Neural cell (in vitro differentiated cells): ENCODE results near the gene SLC39A3.

ENCODE experiments used
- CTCF ChIP-seq: fragments of 450-650 bp; IDR thresholded peaks from 2 replicates; pipeline ENCODE4 v1.5.1; 2014; ENCODE audit warnings: antibody characterized with exemption, mild to moderate bottlenecking, moderate library complexity; ENCODE audit not compliant: poor library complexity, severe bottlenecking
- EP300 ChIP-seq: fragments of 450-650 bp; conservative IDR thresholded peaks from 2 replicates; pipeline ENCODE4 v1.6.1; 2014; ENCODE audit warnings: antibody characterized with exemption, mild to moderate bottlenecking, moderate library complexity; ENCODE audit not compliant: poor library complexity, severe bottlenecking
- EZH2 ChIP-seq: fragments of 200-600, 300-800 bp; shearing (Covaris generic), sonication (generic); IDR thresholded peaks from 2 replicates; pipeline ENCODE4 v1.6.1; 2014; ENCODE audit warnings: antibody characterized with exemption, low read length, borderline replicate concordance, mild to moderate bottlenecking; ENCODE audit not compliant: insufficient read depth, poor library complexity, severe bottlenecking
- REST ChIP-seq: IDR thresholded peaks from 2 replicates; pipeline ENCODE4 v1.6.1; 2012; ENCODE audit warnings: borderline replicate concordance

- TF ChIP-seq CTCF (no peak), EZH2 (no peak), EP300 (no peak), REST (no peak)
Observed at GRCh38 chr19:2714531-2715269, 25.1 kb downstream of the SLC39A3 start.
